PFSK-1 (cell line): ENCODE data around the gene ARPC1B.

Experiments
- FOXP2 ChIP-seq: optimal IDR thresholded peaks from 2 replicates; pipeline ENCODE3; 2011; ENCODE audit warnings: borderline replicate concordance, control low read depth, inconsistent platforms; ENCODE audit not compliant: insufficient read depth; ENCODE audit errors: extremely low read length, extremely low read depth
- POLR2AphosphoS5 ChIP-seq: IDR thresholded peaks from 2 replicates; pipeline ENCODE4 v1.6.1; 2012; ENCODE audit warnings: low read depth, mild to moderate bottlenecking, control low read depth, low read length, moderate library complexity
- REST ChIP-seq, 2 experiments: IDR thresholded peaks; 2 replicates each; pipeline versions ENCODE4 v1.6.1 to v1.8.0; 2011 to 2012; ENCODE audit warnings: low read depth in 2 of 2, low read length in 2 of 2, control low read depth in 1 of 2, inconsistent platforms in 1 of 2, mild to moderate bottlenecking in 1 of 2, moderate library complexity in 1 of 2; ENCODE audit not compliant: insufficient read depth in 1 of 2
- SIN3A ChIP-seq: IDR thresholded peaks from 2 replicates; pipeline ENCODE4 v1.6.1; 2012; ENCODE audit warnings: mild to moderate bottlenecking, low read length, moderate library complexity, borderline replicate concordance; ENCODE audit not compliant: insufficient read depth
- TAF1 ChIP-seq: IDR thresholded peaks from 2 replicates; pipeline ENCODE4 v1.6.1; 2012; ENCODE audit warnings: low read length, control low read depth, borderline replicate concordance; ENCODE audit not compliant: insufficient read depth

ARPC1B gene

GRCh38 chr7:99404977-99405320, 30.4 kb downstream of the ARPC1B start:
- TF ChIP-seq REST (IDR thresholded peaks at IDR 0.05; ENCODE audit: insufficient read depth in 1 of 2, low read depth in 2 of 2, low read length in 2 of 2) (no peak), SIN3A (no peak), TAF1 (no peak), POLR2AphosphoS5 (no peak), FOXP2 (no peak)

- no peak for TF ChIP-seq TAF1
- TF ChIP-seq SIN3A: no peak
- no peak for TF ChIP-seq FOXP2
- no peak for TF ChIP-seq REST (IDR thresholded peaks at IDR 0.05; ENCODE audit: insufficient read depth in 1 of 2, low read depth in 2 of 2, low read length in 2 of 2)
- TF ChIP-seq POLR2AphosphoS5: no peak
These were observed 32.0 kb downstream of the ARPC1B start for GRCh38 chr7:99406557-99406956.

GRCh38 chr7:99407872-99408378, 33.4 kb downstream of the ARPC1B start:
- TF ChIP-seq POLR2AphosphoS5 (no peak; the same call in 1 of the 2 replicates), SIN3A (peak; percentile 34; the same call in 1 of the 2 replicates)

- TF ChIP-seq SIN3A (0 out of 2 replicates have a peak, but pooled peaks have one; percentile 21), REST (IDR thresholded peaks at IDR 0.05; ENCODE audit: insufficient read depth in 1 of 2, low read depth in 2 of 2, low read length in 2 of 2) (0 out of 4 replicates have a peak, but pooled peaks of 1 of the 2 experiments have one; percentile 31), FOXP2 (peak; percentile 76), TAF1 (peak; percentile 55; the same call in 1 of the 2 replicates), POLR2AphosphoS5 (peak; percentile 38; the same call in 1 of the 2 replicates)
These were observed 34.1 kb downstream of the ARPC1B start, which contains the start of the genes BUD31 and PDAP1 for GRCh38 chr7:99408379-99409191. BUD31 (plus strand) TSS chr7:99408969; CDS start chr7:99411093, 2,124 bp downstream. PDAP1 (minus strand) TSS chr7:99408597; CDS start chr7:99408548, 49 bp downstream.

- 0 out of 2 replicates have a peak, but pooled peaks have one; percentile 35 for TF ChIP-seq SIN3A
- TF ChIP-seq REST (IDR thresholded peaks at IDR 0.05; ENCODE audit: insufficient read depth in 1 of 2, low read depth in 2 of 2, low read length in 2 of 2): no peak
- no peak for TF ChIP-seq FOXP2
- TF ChIP-seq POLR2AphosphoS5: no peak
- no peak for TF ChIP-seq TAF1
These were observed 34.7 kb downstream of the ARPC1B start for GRCh38 chr7:99409192-99409572.
